SK-N-MC (cell line): ENCODE data around the gene CSKMT.

Experiments used
- EZH2 ChIP-seq: fragments of 200-600 bp; sonication (generic); IDR thresholded peaks from one replicate; pipeline ENCODE4 v1.6.1; 2017; ENCODE audit warnings: antibody characterized with exemption
- POLR2AphosphoS5 ChIP-seq: IDR thresholded peaks from 2 replicates; pipeline ENCODE4 v1.6.1; 2012; ENCODE audit warnings: mild to moderate bottlenecking, low read depth, low read length, borderline replicate concordance

DNA sequence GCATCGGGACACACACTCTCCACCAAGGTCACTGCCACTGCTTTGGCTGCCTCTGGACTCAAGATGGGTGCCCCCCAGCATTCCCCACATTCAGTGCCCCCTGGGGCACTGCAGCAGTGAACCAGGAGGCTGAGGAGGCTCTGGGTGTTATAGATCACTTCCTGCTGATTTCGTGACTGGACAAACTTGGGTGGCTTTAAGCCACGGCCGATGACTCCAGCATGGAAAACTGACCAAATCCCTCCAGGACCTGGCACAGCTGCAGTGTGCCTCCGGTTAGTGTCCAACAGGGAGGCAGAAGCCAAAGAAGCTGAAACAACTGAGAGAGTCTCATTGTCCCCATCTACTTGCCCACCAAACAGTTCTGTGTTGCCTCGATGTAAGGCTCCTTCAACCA, 17.5 kb upstream of the CSKMT start:
- no peak for TF ChIP-seq POLR2AphosphoS5
- TF ChIP-seq EZH2: no peak
